Mesendoderm (in vitro differentiated cells): Measurements from ENCODE around the gene CTAGE9.

Source experiments
- DNase-seq: peaks from one replicate; pipeline ENCODE4 v3.0.0; 2013
- H2AK5ac ChIP-seq: 2 replicates; pipeline ENCODE4 v1.6.1; 2013; ENCODE audit warnings: low read length, inconsistent platforms
- H2BK120ac ChIP-seq: 2 replicates; pipeline ENCODE4 v1.6.1; 2013; ENCODE audit warnings: low read depth, mild to moderate bottlenecking, low read length, moderate library complexity, mixed read lengths
- H2BK15ac ChIP-seq: replicated peaks from 2 replicates; pipeline ENCODE4 v1.6.1; 2013; ENCODE audit warnings: low read depth, mild to moderate bottlenecking, moderate library complexity
- H2BK5ac ChIP-seq: 2 replicates; pipeline ENCODE4 v1.6.1; 2013; ENCODE audit warnings: low read length, inconsistent platforms
- H3K18ac ChIP-seq: 2 replicates; pipeline ENCODE4 v1.6.1; 2013; ENCODE audit warnings: mild to moderate bottlenecking, low read length, mixed read lengths
- H3K23ac ChIP-seq: one replicate; pipeline ENCODE4 v1.6.1; 2013; ENCODE audit warnings: low read length
- H3K27ac ChIP-seq: 2 replicates; pipeline ENCODE4 v1.5.1; 2013; ENCODE audit warnings: low read depth, mild to moderate bottlenecking, inconsistent platforms, low read length, moderate library complexity
- H3K27me3 ChIP-seq: 2 replicates; pipeline ENCODE4 v1.6.1; 2013; ENCODE audit warnings: low read length, control low read depth, mild to moderate bottlenecking, inconsistent platforms; ENCODE audit not compliant: insufficient read depth, poor library complexity
- H3K36me3 ChIP-seq: 2 replicates; pipeline ENCODE4 v1.6.1; 2013; ENCODE audit warnings: low read length, inconsistent platforms; ENCODE audit not compliant: control insufficient read depth, insufficient read depth
- H3K4ac ChIP-seq: one replicate; pipeline ENCODE4 v1.6.1; 2013; ENCODE audit warnings: low read depth, mild to moderate bottlenecking, low read length, moderate library complexity
- H3K4me1 ChIP-seq: 2 replicates; pipeline ENCODE4 v1.6.1; 2013; ENCODE audit warnings: low read depth, low read length, inconsistent platforms; ENCODE audit not compliant: control insufficient read depth
- H3K4me2 ChIP-seq: 2 replicates; pipeline ENCODE4 v1.6.1; 2013; ENCODE audit warnings: low read length
- H3K4me3 ChIP-seq: 2 replicates; pipeline ENCODE4 v1.5.1; 2013; ENCODE audit warnings: mild to moderate bottlenecking, low read length
- H3K56ac ChIP-seq: one replicate; pipeline ENCODE4 v1.6.1; 2013; ENCODE audit warnings: low read length
- H3K79me1 ChIP-seq: 2 replicates; pipeline ENCODE4 v1.6.1; 2013; ENCODE audit warnings: low read length, inconsistent platforms
- H3K79me2 ChIP-seq: 2 replicates; pipeline ENCODE4 v1.6.1; 2013; ENCODE audit warnings: mild to moderate bottlenecking, low read length; ENCODE audit not compliant: control insufficient read depth, insufficient read depth
- H3K9ac ChIP-seq: 2 replicates; pipeline ENCODE4 v1.6.1; 2013; ENCODE audit warnings: low read length, inconsistent platforms
- H4K5ac ChIP-seq: one replicate; pipeline ENCODE4 v1.6.1; 2013; ENCODE audit warnings: low read length
- H4K8ac ChIP-seq: one replicate; pipeline ENCODE4 v1.6.1; 2013; ENCODE audit warnings: low read depth, mild to moderate bottlenecking, control low read depth, low read length, moderate library complexity
- WGBS: extraction: QIAGEN DNeasy Blood & Tissue Kit; methylation state at CpG from one replicate; pipeline ENCODE4 v1.1.7; 2013; ENCODE audit warnings: low lambda C conversion rate, missing lambda C conversion rate; ENCODE audit not compliant: insufficient coverage; ENCODE audit errors: extremely low coverage; 5-methylcytosine and 5-hydroxymethylcytosine counted together

CTAGE9 gene

GRCh38 chr6:131688286-131688685, 22.5 kb downstream of the CTAGE9 start:
- no peaks in the 10 kb centered on the region for H3K79me2 ChIP-seq
- H4K5ac ChIP-seq: no peak overlapping the region
- no CpG with 5 or more reads among the region's 1 CpG for WGBS
- no peak overlapping the region for H2BK120ac ChIP-seq
- no peak overlapping the region for H2AK5ac ChIP-seq
- no peaks in the 10 kb centered on the region for H3K4me1 ChIP-seq
- H3K27ac ChIP-seq: no peak overlapping the region
- no peak overlapping the region for H3K9ac ChIP-seq
- H3K18ac ChIP-seq: no peak overlapping the region
- H3K23ac ChIP-seq: no peak overlapping the region
- H3K56ac ChIP-seq: no peak overlapping the region
- no peak overlapping the region for H3K4me2 ChIP-seq
- no peak overlapping the region for H3K4ac ChIP-seq
- no peak overlapping the region for H2BK15ac ChIP-seq
- H4K8ac ChIP-seq: no peak overlapping the region
- no peak for DNase-seq
- H3K36me3 ChIP-seq: no peaks in the 10 kb centered on the region
- no peaks in the 10 kb centered on the region for H3K27me3 ChIP-seq
- H2BK5ac ChIP-seq: no peak overlapping the region
- no peak overlapping the region for H3K4me3 ChIP-seq
- H3K79me1 ChIP-seq: no peaks in the 10 kb centered on the region

- H4K8ac ChIP-seq: no peak overlapping the region
- H3K36me3 ChIP-seq: no peaks in the 10 kb centered on the region
- WGBS: no CpG with 5 or more reads among the region's 3 CpGs
- no peak overlapping the region for H3K4me3 ChIP-seq
- H3K4me2 ChIP-seq: no peak overlapping the region
- no peak overlapping the region for H2BK15ac ChIP-seq
- H3K18ac ChIP-seq: no peak overlapping the region
- no peak overlapping the region for H3K56ac ChIP-seq
- H2AK5ac ChIP-seq: no peak overlapping the region
- no peaks in the 10 kb centered on the region for H3K27me3 ChIP-seq
- no peak for DNase-seq
- no peaks in the 10 kb centered on the region for H3K79me2 ChIP-seq
- H3K79me1 ChIP-seq: no peaks in the 10 kb centered on the region
- H3K4ac ChIP-seq: no peak overlapping the region
- no peaks in the 10 kb centered on the region for H3K4me1 ChIP-seq
- no peak overlapping the region for H4K5ac ChIP-seq
- H2BK5ac ChIP-seq: no peak overlapping the region
- H2BK120ac ChIP-seq: no peak overlapping the region
- H3K27ac ChIP-seq: no peak overlapping the region
- no peak overlapping the region for H3K23ac ChIP-seq
- no peak overlapping the region for H3K9ac ChIP-seq
Measured at GRCh38 chr6:131687022-131687421, 23.8 kb downstream of the CTAGE9 start.

GRCh38 chr6:131685266-131685780, 25.5 kb downstream of the CTAGE9 start:
- no peaks in the 10 kb centered on the region for H3K79me1 ChIP-seq
- no peak overlapping the region for H3K23ac ChIP-seq
- no peak overlapping the region for H3K27ac ChIP-seq
- no peak overlapping the region for H2BK120ac ChIP-seq
- H3K4ac ChIP-seq: no peak overlapping the region
- no peak overlapping the region for H3K4me3 ChIP-seq
- no peak overlapping the region for H2BK5ac ChIP-seq
- H3K56ac ChIP-seq: no peak overlapping the region
- H3K4me1 ChIP-seq: no peaks in the 10 kb centered on the region
- no peaks in the 10 kb centered on the region for H3K79me2 ChIP-seq
- no peak overlapping the region for H2BK15ac ChIP-seq
- H3K27me3 ChIP-seq: no peaks in the 10 kb centered on the region
- H3K4me2 ChIP-seq: no peak overlapping the region
- no peak overlapping the region for H3K18ac ChIP-seq
- H3K9ac ChIP-seq: no peak overlapping the region
- DNase-seq: no peak
- H4K8ac ChIP-seq: no peak overlapping the region
- WGBS: no CpG with 5 or more reads among the region's 4 CpGs
- no peaks in the 10 kb centered on the region for H3K36me3 ChIP-seq
- no peak overlapping the region for H4K5ac ChIP-seq
- no peak overlapping the region for H2AK5ac ChIP-seq

- H3K36me3 ChIP-seq: no peaks in the 10 kb centered on the region
- no peak overlapping the region for H4K8ac ChIP-seq
- no CpG with 5 or more reads among the region's 6 CpGs for WGBS
- no peak overlapping the region for H3K18ac ChIP-seq
- H3K27ac ChIP-seq: no peak overlapping the region
- no peak overlapping the region for H3K23ac ChIP-seq
- no peak overlapping the region for H3K4me3 ChIP-seq
- H3K4me1 ChIP-seq: no peaks in the 10 kb centered on the region
- H4K5ac ChIP-seq: no peak overlapping the region
- H2BK120ac ChIP-seq: no peak overlapping the region
- H3K79me2 ChIP-seq: no peaks in the 10 kb centered on the region
- no peak overlapping the region for H3K4me2 ChIP-seq
- no peak overlapping the region for H3K4ac ChIP-seq
- no peak overlapping the region for H3K9ac ChIP-seq
- no peaks in the 10 kb centered on the region for H3K79me1 ChIP-seq
- no peak overlapping the region for H3K56ac ChIP-seq
- H2BK5ac ChIP-seq: no peak overlapping the region
- H3K27me3 ChIP-seq: no peaks in the 10 kb centered on the region
- H2AK5ac ChIP-seq: no peak overlapping the region
- DNase-seq: no peak
- H2BK15ac ChIP-seq: no peak overlapping the region
Measured at GRCh38 chr6:131683479-131683878, 27.3 kb downstream of the CTAGE9 start.

DNA sequence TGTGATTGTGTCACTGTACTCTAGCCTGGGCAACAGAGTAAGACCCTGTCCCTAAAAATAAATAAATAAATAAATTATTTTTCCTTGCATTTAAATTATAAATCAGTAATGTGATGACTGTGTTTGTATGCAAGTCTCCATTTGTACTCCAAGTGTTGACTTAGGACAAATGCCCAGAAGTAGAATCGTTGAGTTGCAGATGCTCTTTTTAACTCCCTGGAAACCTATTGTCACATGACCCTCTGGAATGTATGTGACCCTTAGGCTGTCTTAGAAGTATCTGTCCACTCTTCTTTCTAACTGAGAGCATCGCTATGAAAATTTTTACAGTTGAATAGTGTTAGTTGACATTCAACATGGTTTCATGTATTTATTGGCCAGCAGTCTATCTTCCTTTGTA, 28.4 kb downstream of the CTAGE9 start:
- H3K79me2 ChIP-seq: no peaks in the 10 kb centered on the region
- WGBS: no CpG with 5 or more reads among the region's 2 CpGs
- no peak overlapping the region for H2BK5ac ChIP-seq
- H3K4ac ChIP-seq: no peak overlapping the region
- no peaks in the 10 kb centered on the region for H3K36me3 ChIP-seq
- H4K5ac ChIP-seq: no peak overlapping the region
- no peak overlapping the region for H3K9ac ChIP-seq
- H3K23ac ChIP-seq: no peak overlapping the region
- H2BK15ac ChIP-seq: no peak overlapping the region
- H3K4me2 ChIP-seq: no peak overlapping the region
- H3K56ac ChIP-seq: no peak overlapping the region
- no peak overlapping the region for H4K8ac ChIP-seq
- H2BK120ac ChIP-seq: no peak overlapping the region
- H3K18ac ChIP-seq: no peak overlapping the region
- no peak for DNase-seq
- no peaks in the 10 kb centered on the region for H3K79me1 ChIP-seq
- no peak overlapping the region for H2AK5ac ChIP-seq
- H3K27me3 ChIP-seq: no peaks in the 10 kb centered on the region
- H3K4me1 ChIP-seq: no peaks in the 10 kb centered on the region
- no peak overlapping the region for H3K4me3 ChIP-seq
- no peak overlapping the region for H3K27ac ChIP-seq

DNA sequence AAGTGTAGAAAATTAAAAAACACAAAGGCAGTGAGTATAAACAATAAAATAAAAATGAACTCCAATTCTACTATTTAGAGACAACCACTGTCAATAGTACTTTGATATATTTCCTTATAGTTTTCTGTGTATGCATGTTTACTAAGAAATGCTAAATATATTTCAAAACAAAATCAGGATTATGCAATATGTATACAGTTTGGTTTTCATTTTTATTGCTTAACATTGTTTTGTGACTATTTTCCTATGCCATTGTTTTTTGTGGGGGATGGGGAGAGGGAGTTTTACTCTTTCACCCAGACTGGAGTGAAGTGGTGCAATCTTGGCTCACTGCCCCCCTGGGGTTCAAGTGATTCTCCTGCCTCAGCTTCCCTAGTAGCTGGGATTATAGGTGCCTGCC, 29.2 kb downstream of the CTAGE9 start:
- no peak overlapping the region for H3K9ac ChIP-seq
- no peak overlapping the region for H3K4ac ChIP-seq
- no peak overlapping the region for H3K4me3 ChIP-seq
- no peaks in the 10 kb centered on the region for H3K36me3 ChIP-seq
- DNase-seq: no peak
- no peak overlapping the region for H3K18ac ChIP-seq
- H2BK15ac ChIP-seq: no peak overlapping the region
- H4K8ac ChIP-seq: no peak overlapping the region
- no peak overlapping the region for H2BK5ac ChIP-seq
- H3K27ac ChIP-seq: no peak overlapping the region
- no peak overlapping the region for H3K4me2 ChIP-seq
- no peaks in the 10 kb centered on the region for H3K27me3 ChIP-seq
- H3K79me2 ChIP-seq: no peaks in the 10 kb centered on the region
- no peaks in the 10 kb centered on the region for H3K79me1 ChIP-seq
- H2BK120ac ChIP-seq: no peak overlapping the region
- H3K23ac ChIP-seq: no peak overlapping the region
- no peak overlapping the region for H3K56ac ChIP-seq
- H2AK5ac ChIP-seq: no peak overlapping the region
- H4K5ac ChIP-seq: no peak overlapping the region
- H3K4me1 ChIP-seq: no peaks in the 10 kb centered on the region
